Neural progenitor cell (in vitro differentiated cells): ENCODE data around the gene MUC5AC. TPM values are rescaled to one million over a fixed set of nuclear protein-coding genes. Genes with fewer than 3 reads are reported as not detected.

Experiments used
- DNase-seq: peaks from one replicate; pipeline ENCODE4 v3.0.0-alpha.2; 2016; ENCODE audit warnings: low spot score
- H2AFZ ChIP-seq: fragments of 200-600 bp; sonication (generic); replicated peaks from 2 replicates; pipeline ENCODE4 v1.6.1; 2016; ENCODE audit warnings: antibody characterized with exemption
- H3F3A ChIP-seq: fragments of 200-600 bp; sonication (generic); 2 replicates; pipeline ENCODE4 v1.6.1; 2016; ENCODE audit warnings: antibody characterized with exemption, low read depth
- H3K27ac ChIP-seq: fragments of 200-600 bp; sonication (generic); 2 replicates; pipeline ENCODE4 v1.5.1; 2016; ENCODE audit warnings: mild to moderate bottlenecking
- H3K27me3 ChIP-seq: fragments of 200-600 bp; sonication (generic); 2 replicates; pipeline ENCODE4 v1.6.1; 2016; ENCODE audit warnings: mild to moderate bottlenecking, moderate library complexity
- H3K36me3 ChIP-seq: fragments of 200-600 bp; sonication (generic); 2 replicates; pipeline ENCODE4 v1.5.1; 2016
- H3K4me1 ChIP-seq: fragments of 200-600 bp; sonication (generic); 2 replicates; pipeline ENCODE4 v1.6.1; 2016; ENCODE audit warnings: mixed run types
- H3K4me2 ChIP-seq: fragments of 200-600 bp; sonication (generic); 2 replicates; pipeline ENCODE4 v1.6.1; 2016
- H3K4me3 ChIP-seq: fragments of 200-600 bp; sonication (generic); 2 replicates; pipeline ENCODE4 v1.5.1; 2016
- H3K79me2 ChIP-seq: fragments of 200-600 bp; sonication (generic); 2 replicates; pipeline ENCODE4 v1.6.1; 2016; ENCODE audit warnings: low read depth
- H3K9ac ChIP-seq: fragments of 200-600 bp; sonication (generic); 2 replicates; pipeline ENCODE4 v1.6.1; 2016
- H3K9me3 ChIP-seq: fragments of 200-600 bp; sonication (generic); 2 replicates; pipeline ENCODE4 v1.5.1; 2016; ENCODE audit warnings: low read depth
- H4K20me1 ChIP-seq: fragments of 200-600 bp; sonication (generic); 2 replicates; pipeline ENCODE4 v1.6.1; 2016; ENCODE audit warnings: low read depth
- H3K27ac Mint-ChIP-seq: 3 replicates; pipeline ENCODE4 v1.8.0; 2021; ENCODE audit warnings: mixed read lengths
- H3K27me3 Mint-ChIP-seq: 2 replicates; pipeline ENCODE4 v1.8.0; 2022; ENCODE audit warnings: low read depth, mild to moderate bottlenecking, inconsistent platforms, moderate library complexity, mixed read lengths; ENCODE audit not compliant: insufficient read depth
- H3K36me3 Mint-ChIP-seq: 3 replicates; pipeline ENCODE4 v1.8.0; 2021; ENCODE audit warnings: mixed read lengths
- H3K4me1 Mint-ChIP-seq: 3 replicates; pipeline ENCODE4 v1.8.0; 2021; ENCODE audit warnings: mixed read lengths
- H3K4me3 Mint-ChIP-seq: 3 replicates; pipeline ENCODE4 v1.8.0; 2021; ENCODE audit warnings: mild to moderate bottlenecking, moderate library complexity, mixed read lengths
- H3K9me3 Mint-ChIP-seq: 3 replicates; pipeline ENCODE4 v1.8.0; 2020; ENCODE audit warnings: mixed read lengths
- CTCF ChIP-seq: fragments of 200-600 bp; sonication (generic); IDR thresholded peaks from 2 replicates; pipeline ENCODE4 v1.5.1; 2017; ENCODE audit warnings: antibody characterized with exemption, mild to moderate bottlenecking
- EZH2 ChIP-seq: fragments of 200-600 bp; sonication (generic); IDR thresholded peaks from 2 replicates; pipeline ENCODE4 v1.6.1; 2017; ENCODE audit warnings: antibody characterized with exemption, mild to moderate bottlenecking, moderate library complexity
- EZH2phosphoT487 ChIP-seq: fragments of 200-600 bp; sonication (generic); IDR thresholded peaks from 2 replicates; pipeline ENCODE4 v1.6.1; 2017; ENCODE audit warnings: antibody characterized with exemption
- total RNA-seq: library from RNA; depleted of rRNA; stranded (reverse); fragments of >200 nt; gene quantifications from 2 replicates; pipeline ENCODE4 v1.2.3, GENCODE V29; 2015; ENCODE audit warnings: low replicate concordance

Gene MUC5AC
- total RNA-seq, 1 donor from 2014 or later, result not detected

DNA sequence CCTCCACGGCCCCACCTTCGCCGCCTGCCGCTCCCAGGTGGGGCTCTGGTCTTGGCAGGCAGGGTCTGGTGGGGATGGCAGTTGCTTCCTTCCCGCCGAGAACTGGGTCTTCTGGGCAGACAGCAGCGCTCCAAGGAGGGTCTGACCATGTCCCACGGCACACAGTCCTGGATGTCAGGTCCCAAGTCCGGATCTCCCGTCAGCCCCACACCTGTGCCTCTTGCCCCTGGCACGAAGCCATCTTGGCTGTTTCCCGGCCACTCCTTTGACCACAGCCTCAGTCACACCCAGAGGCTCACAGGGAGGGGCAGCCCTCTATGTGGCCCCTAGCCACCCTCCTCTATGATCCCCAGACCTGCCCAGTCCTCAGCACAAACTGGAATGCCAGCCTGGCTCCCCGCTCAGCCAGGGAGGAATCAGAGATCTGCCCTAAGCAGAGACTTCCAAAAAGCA lies 79.4 kb downstream of the MUC5AC start:
- Histone ChIP-seq H3K9ac (no peak overlapping the region), H3K4me2 (no peak overlapping the region), H3K4me1 (no peaks in the 10 kb centered on the region), H3K9me3 (no peaks in the 10 kb centered on the region), H3K79me2 (no peaks in the 10 kb centered on the region), H3K27ac (no peak overlapping the region), H3K4me3 (no peak overlapping the region), H4K20me1 (peaks cover 6% of the 10 kb centered on the region), H3F3A (no peaks in the 10 kb centered on the region), H2AFZ (no peak overlapping the region), H3K27me3 (no peaks in the 10 kb centered on the region), H3K36me3 (no peaks in the 10 kb centered on the region)
- no peaks in the 10 kb centered on the region for H3K36me3 Mint-ChIP-seq
- H3K4me3 Mint-ChIP-seq, result no peak overlapping the region
- H3K27ac Mint-ChIP-seq, result no peak overlapping the region
- no peak for DNase-seq
- peaks cover 8% of the 10 kb centered on the region for H3K27me3 Mint-ChIP-seq
- H3K9me3 Mint-ChIP-seq, result peaks cover 5% of the 10 kb centered on the region
- TF ChIP-seq EZH2 (no peak), CTCF (no peak), EZH2phosphoT487 (no peak)
- peaks cover 2% of the 10 kb centered on the region for H3K4me1 Mint-ChIP-seq

DNA sequence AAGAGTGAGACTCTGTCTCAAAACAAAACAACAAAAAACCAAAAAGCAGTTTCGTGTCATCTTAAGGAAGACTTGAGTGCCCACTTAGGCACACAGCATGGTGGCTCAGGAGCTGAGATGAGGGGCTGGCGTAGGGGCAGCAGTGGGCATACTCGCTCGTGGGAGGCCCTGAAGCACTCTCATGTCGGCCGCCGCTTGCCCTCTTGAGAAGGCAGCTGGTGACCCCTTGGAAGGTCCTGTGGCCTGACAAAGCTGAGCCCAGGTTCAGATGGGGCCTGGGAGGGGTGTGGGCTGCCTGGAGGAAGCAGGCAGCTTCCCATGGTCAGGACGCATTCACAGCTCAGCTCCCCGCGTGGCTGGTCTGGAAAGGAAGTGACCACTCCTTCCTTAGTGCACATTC lies 80.1 kb downstream of the MUC5AC start:
- Histone ChIP-seq H3F3A (no peaks in the 10 kb centered on the region), H3K4me1 (no peaks in the 10 kb centered on the region), H3K4me2 (no peak overlapping the region), H4K20me1 (peaks cover 6% of the 10 kb centered on the region), H3K9ac (no peak overlapping the region), H3K4me3 (no peak overlapping the region), H3K9me3 (no peaks in the 10 kb centered on the region), H3K27ac (no peak overlapping the region), H3K36me3 (no peaks in the 10 kb centered on the region), H3K79me2 (no peaks in the 10 kb centered on the region), H3K27me3 (no peaks in the 10 kb centered on the region), H2AFZ (no peak overlapping the region)
- no peak for TF ChIP-seq EZH2phosphoT487
- DNase-seq, result no peak
- Mint-ChIP-seq H3K4me3 (no peak overlapping the region), H3K4me1 (peaks cover 2% of the 10 kb centered on the region), H3K27ac (no peak overlapping the region), H3K36me3 (no peaks in the 10 kb centered on the region), H3K9me3 (peaks cover 11% of the 10 kb centered on the region), H3K27me3 (peaks cover 11% of the 10 kb centered on the region)

DNA sequence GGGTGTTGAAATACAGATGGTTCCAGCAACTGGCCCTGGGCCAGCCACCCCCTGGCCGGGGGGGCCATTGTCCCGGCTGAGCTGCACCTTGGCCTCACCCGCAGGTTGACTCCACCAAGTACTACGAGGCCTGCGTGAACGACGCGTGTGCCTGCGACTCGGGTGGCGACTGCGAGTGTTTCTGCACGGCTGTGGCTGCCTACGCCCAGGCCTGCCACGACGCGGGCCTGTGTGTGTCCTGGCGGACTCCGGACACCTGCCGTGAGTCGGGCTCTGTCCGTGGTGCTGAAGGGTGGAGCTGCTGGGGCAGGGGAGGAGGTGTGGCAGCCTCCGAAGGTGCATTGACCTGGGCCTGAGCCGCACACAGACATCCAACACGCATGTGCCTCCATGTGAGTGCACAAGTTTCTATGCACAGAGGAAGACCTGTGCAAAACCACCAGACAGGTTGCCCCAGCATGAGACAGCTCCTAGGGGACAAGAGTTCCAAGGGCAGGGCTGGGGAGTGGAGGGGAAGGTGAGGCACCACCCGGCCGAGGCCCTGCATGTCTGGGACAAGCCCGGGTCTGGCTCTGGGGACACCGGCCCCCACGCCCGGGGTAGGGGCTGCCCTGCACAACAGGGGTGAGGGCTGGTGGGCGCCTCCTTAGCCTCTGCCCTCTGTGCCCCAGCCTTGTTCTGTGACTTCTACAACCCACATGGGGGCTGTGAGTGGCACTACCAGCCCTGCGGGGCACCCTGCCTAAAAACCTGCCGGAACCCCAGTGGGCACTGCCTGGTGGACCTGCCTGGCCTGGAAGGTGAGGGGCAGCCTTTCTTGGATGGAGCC lies 81.2 kb downstream of the MUC5AC start:
- no peaks in the 10 kb centered on the region for H3K36me3 Mint-ChIP-seq
- Histone ChIP-seq H3K79me2 (no peaks in the 10 kb centered on the region), H3K27ac (no peak overlapping the region), H3K4me3 (no peak overlapping the region), H3K27me3 (no peaks in the 10 kb centered on the region), H3K36me3 (no peaks in the 10 kb centered on the region), H3K9me3 (no peaks in the 10 kb centered on the region), H3K4me2 (no peak overlapping the region), H3K9ac (no peak overlapping the region), H4K20me1 (peaks cover 6% of the 10 kb centered on the region), H2AFZ (no peak overlapping the region), H3F3A (no peaks in the 10 kb centered on the region), H3K4me1 (no peaks in the 10 kb centered on the region)
- no peak for TF ChIP-seq EZH2phosphoT487
- TF ChIP-seq EZH2, result no peak
- TF ChIP-seq CTCF, result no peak
- H3K4me3 Mint-ChIP-seq, result no peak overlapping the region
- peaks cover 2% of the 10 kb centered on the region for H3K4me1 Mint-ChIP-seq
- DNase-seq, result peak; percentile 86
- H3K9me3 Mint-ChIP-seq, result peaks cover 11% of the 10 kb centered on the region
- H3K27me3 Mint-ChIP-seq, result peaks cover 11% of the 10 kb centered on the region
- no peak overlapping the region for H3K27ac Mint-ChIP-seq

DNA sequence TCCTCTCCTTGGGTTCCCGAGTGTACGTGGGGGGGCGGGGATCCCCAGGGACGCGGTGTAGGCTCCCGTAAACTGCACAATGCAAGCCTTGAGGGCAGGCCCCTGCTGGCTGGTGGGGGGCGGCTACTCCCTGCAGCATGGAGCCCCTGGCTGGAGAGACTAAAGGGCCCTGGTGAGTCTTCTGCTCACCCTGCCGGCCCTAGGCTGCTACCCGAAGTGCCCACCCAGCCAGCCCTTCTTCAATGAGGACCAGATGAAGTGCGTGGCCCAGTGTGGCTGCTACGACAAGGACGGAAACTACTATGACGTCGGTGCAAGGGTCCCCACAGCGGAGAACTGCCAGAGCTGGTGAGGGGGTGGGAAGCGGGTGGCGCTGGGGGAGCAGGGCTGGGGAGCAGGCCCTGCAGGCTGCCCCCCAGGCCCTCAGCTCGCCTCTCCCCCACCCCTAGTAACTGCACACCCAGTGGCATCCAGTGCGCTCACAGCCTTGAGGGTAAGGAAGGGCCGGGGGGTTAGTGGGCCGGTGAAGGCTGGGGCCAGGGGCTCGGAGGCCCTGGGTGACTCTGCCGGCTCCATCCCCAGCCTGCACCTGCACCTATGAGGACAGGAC lies 81.9 kb downstream of the MUC5AC start:
- no peaks in the 10 kb centered on the region for H3F3A ChIP-seq
- H3K4me1 ChIP-seq, result no peaks in the 10 kb centered on the region
- H3K9me3 ChIP-seq, result no peaks in the 10 kb centered on the region
- no peak overlapping the region for H3K27ac ChIP-seq
- H3K36me3 ChIP-seq, result no peaks in the 10 kb centered on the region
- H3K27me3 ChIP-seq, result no peaks in the 10 kb centered on the region
- H3K4me2 ChIP-seq, result no peak overlapping the region
- no peak for DNase-seq
- Mint-ChIP-seq H3K27ac (no peak overlapping the region), H3K4me3 (no peak overlapping the region), H3K36me3 (no peaks in the 10 kb centered on the region), H3K4me1 (peaks cover 2% of the 10 kb centered on the region), H3K9me3 (peaks cover 13% of the 10 kb centered on the region), H3K27me3 (peaks cover 11% of the 10 kb centered on the region)
- no peak overlapping the region for H2AFZ ChIP-seq
- H3K9ac ChIP-seq, result no peak overlapping the region
- peaks cover 6% of the 10 kb centered on the region for H4K20me1 ChIP-seq
- H3K79me2 ChIP-seq, result no peaks in the 10 kb centered on the region
- TF ChIP-seq CTCF, result no peak
- no peak overlapping the region for H3K4me3 ChIP-seq
